ENCODE data around the gene UQCRQ.

UQCRQ gene

GRCh38 chr5:132909702-132910101 is 43.3 kb downstream of the UQCRQ start:
- DNase-seq (ENCODE audit: low read depth in 2 of 2) = no peak

- DNase-seq (ENCODE audit: low read depth in 2 of 2) = no peak
These were observed 49.2 kb downstream of the UQCRQ start for GRCh38 chr5:132915681-132916080.

GRCh38 chr5:132916086-132916485 is 49.6 kb downstream of the UQCRQ start:
- no peak for DNase-seq (ENCODE audit: low read depth in 2 of 2)

Measured in activated CD8-positive, alpha-beta memory T cell treated with anti-CD3 and anti-CD28 coated beads for 4 hours (primary cell).